Erythroblast (primary cell): ENCODE data around the gene CWH43.

ENCODE experiments used
- GATA1 ChIP-seq: IDR thresholded peaks from 2 replicates; pipeline ENCODE4 v1.6.1; 2011; ENCODE audit warnings: low read depth, mild to moderate bottlenecking, control low read depth, low read length, moderate library complexity
- POLR2A ChIP-seq: IDR thresholded peaks from 2 replicates; pipeline ENCODE4 v1.6.1; 2011; ENCODE audit warnings: mild to moderate bottlenecking, low read length

GRCh38 chr4:49018718-49019295, 32.7 kb downstream of the CWH43 start:
- TF ChIP-seq POLR2A = no peak
- TF ChIP-seq GATA1 = no peak
